Measurements from ENCODE around the gene TXNL4A. TPM values are rescaled to one million over a fixed set of nuclear protein-coding genes. Genes with fewer than 3 reads are reported as not detected.

Gene TXNL4A
- total RNA-seq, 2 experiments from 2014 or later, result 169 to 175 TPM

DNA sequence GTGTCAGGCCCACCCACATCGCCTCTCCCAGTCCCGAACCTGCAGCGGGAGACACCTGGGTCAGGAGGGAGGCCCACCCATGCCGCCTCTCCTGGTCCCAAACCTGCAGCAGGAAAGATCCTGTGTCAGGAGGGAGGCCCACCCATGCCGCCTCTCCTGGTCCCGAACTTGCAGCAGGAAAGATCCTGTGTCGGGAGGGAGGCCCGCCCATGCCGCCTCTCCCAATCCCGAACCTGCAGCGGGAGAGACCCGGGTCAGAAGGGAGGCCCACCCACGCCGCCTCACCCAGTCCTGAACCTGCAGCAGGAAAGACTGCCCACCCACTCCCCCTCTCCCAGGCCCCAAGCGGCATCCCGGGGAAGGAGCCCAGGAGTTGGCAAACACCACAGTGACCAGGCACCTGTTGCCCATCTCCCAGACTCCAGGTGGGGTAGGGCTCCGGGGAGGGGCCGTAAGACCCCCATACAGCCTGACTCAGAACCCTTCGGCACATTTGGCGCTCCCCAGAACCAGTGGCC, 44.7 kb downstream of the TXNL4A start:
- no peak for DNase-seq
- Mint-ChIP-seq H3K4me1 (ENCODE audit: low read depth) (peaks cover 29% of the 10 kb centered on the region), H3K36me3 (peaks cover 25% of the 10 kb centered on the region), H3K27me3 (no peaks in the 10 kb centered on the region), H3K9me3 (no peaks in the 10 kb centered on the region), H3K27ac (no peak overlapping the region), H3K4me3 (no peak overlapping the region)
- intact Hi-C loops (cut with micrococcal nuclease), result no loop called here
- ChIA-PET CTCF (no interaction called here), POLR2A (interaction anchor here (0.8 kb wide), 1 partner anchor 49 kb away, joined by 3 read pairs; no protein-coding TSS in a partner anchor)

DNA sequence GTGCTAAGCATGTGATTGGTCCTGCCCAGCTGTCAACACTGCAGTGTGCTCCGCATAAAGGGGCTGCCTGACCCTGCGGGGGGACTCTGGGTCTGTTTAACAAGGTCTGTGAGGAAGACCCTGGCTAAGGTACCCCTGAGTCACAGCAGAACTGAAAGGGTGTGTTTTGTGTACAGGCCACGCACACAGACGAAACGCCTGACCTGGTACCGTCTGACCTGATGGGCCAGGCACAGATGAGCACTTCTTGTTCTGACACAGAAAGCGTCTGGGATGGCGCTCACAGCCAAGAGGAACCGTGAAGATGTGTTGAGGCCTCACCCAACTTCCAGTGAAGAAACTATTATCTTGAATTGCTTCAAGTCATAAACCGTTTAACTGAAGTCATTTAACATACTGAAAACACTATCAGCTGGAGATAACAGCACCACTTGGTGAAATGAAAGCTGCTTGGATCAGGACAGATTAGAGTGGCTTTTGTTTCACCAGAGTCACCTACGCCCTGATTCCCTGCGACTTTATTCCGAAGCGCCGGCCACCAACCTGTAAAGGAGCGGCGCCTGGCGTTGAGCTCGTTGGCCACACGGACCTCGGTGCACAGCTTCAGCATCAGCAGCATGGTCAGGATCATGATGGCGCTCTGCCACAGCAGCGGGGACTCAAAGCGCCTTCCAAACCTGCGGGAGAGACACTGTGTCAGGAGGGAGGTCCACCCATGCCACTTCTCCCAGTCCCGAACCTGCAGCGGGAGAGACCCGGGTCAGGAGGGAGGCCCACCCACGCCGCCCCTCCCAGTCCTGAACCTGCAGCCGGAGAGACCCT, 45.4 kb downstream of the TXNL4A start:
- intact Hi-C loops (cut with micrococcal nuclease), result no loop called here
- H3K36me3 Mint-ChIP-seq, result peaks cover 27% of the 10 kb centered on the region
- H3K27ac Mint-ChIP-seq, result no peak overlapping the region
- ChIA-PET POLR2A (interaction anchor here (1.1 kb wide), 1 partner anchor 9 kb away, joined by 3 read pairs; the partner anchor contains the start of gene SLC66A2), CTCF (no interaction called here)
- no peaks in the 10 kb centered on the region for H3K27me3 Mint-ChIP-seq
- DNase-seq, result no peak
- H3K4me3 Mint-ChIP-seq, result no peak overlapping the region
- peaks cover 26% of the 10 kb centered on the region for H3K4me1 Mint-ChIP-seq (ENCODE audit: low read depth)
- H3K9me3 Mint-ChIP-seq, result peaks cover 4% of the 10 kb centered on the region

DNA sequence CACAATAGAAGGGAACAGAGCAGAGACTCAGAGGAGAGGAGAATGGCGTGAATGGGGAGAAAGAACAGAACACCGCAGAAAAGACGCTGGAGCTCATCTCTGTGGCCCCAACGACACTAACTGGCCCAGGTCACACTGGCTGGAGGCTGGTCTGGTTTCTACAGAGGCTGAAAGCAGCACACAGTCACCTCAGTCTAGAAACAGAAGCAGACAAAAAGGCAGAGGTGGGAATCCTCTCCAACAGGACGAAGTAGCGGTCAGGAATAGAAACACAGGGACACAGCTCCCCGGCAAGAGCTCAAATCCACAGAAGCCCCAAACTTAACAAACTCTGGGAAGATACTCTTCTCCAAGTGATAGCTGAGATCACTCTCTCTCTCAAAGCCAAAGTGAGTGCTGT, 46.2 kb downstream of the TXNL4A start:
- H3K4me3 Mint-ChIP-seq, result no peak overlapping the region
- no peak overlapping the region for H3K27ac Mint-ChIP-seq
- intact Hi-C loops (cut with micrococcal nuclease), result no loop called here
- H3K36me3 Mint-ChIP-seq, result peaks cover 34% of the 10 kb centered on the region
- DNase-seq, result no peak
- peaks cover 26% of the 10 kb centered on the region for H3K4me1 Mint-ChIP-seq (ENCODE audit: low read depth)
- ChIA-PET POLR2A (interaction anchor here (1.1 kb wide), 1 partner anchor 10 kb away, joined by 3 read pairs; the partner anchor contains the start of gene SLC66A2), CTCF (no interaction called here)
- no peaks in the 10 kb centered on the region for H3K27me3 Mint-ChIP-seq
- H3K9me3 Mint-ChIP-seq, result peaks cover 10% of the 10 kb centered on the region

GRCh38 chr18:79941473-79942119, 46.8 kb downstream of the TXNL4A start:
- Mint-ChIP-seq H3K27me3 (no peaks in the 10 kb centered on the region), H3K36me3 (peaks cover 40% of the 10 kb centered on the region), H3K4me1 (ENCODE audit: low read depth) (peaks cover 26% of the 10 kb centered on the region), H3K27ac (no peak overlapping the region), H3K9me3 (peaks cover 16% of the 10 kb centered on the region), H3K4me3 (no peak overlapping the region)
- no peak for DNase-seq
- ChIA-PET POLR2A (interaction anchor here (1.1 kb wide), 1 partner anchor 10 kb away, joined by 3 read pairs; the partner anchor contains the start of gene SLC66A2), CTCF (no interaction called here)
- intact Hi-C loops (cut with micrococcal nuclease), result no loop called here

GRCh38 chr18:79940814-79941472, 47.4 kb downstream of the TXNL4A start:
- ChIA-PET POLR2A (no interaction called here), CTCF (no interaction called here)
- H3K4me1 Mint-ChIP-seq (ENCODE audit: low read depth), result peaks cover 20% of the 10 kb centered on the region
- no peak overlapping the region for H3K4me3 Mint-ChIP-seq
- no peak for DNase-seq
- H3K9me3 Mint-ChIP-seq, result peaks cover 21% of the 10 kb centered on the region
- H3K27me3 Mint-ChIP-seq, result no peaks in the 10 kb centered on the region
- H3K36me3 Mint-ChIP-seq, result peaks cover 47% of the 10 kb centered on the region
- intact Hi-C loops (cut with micrococcal nuclease), result no loop called here
- H3K27ac Mint-ChIP-seq, result no peak overlapping the region

DNA sequence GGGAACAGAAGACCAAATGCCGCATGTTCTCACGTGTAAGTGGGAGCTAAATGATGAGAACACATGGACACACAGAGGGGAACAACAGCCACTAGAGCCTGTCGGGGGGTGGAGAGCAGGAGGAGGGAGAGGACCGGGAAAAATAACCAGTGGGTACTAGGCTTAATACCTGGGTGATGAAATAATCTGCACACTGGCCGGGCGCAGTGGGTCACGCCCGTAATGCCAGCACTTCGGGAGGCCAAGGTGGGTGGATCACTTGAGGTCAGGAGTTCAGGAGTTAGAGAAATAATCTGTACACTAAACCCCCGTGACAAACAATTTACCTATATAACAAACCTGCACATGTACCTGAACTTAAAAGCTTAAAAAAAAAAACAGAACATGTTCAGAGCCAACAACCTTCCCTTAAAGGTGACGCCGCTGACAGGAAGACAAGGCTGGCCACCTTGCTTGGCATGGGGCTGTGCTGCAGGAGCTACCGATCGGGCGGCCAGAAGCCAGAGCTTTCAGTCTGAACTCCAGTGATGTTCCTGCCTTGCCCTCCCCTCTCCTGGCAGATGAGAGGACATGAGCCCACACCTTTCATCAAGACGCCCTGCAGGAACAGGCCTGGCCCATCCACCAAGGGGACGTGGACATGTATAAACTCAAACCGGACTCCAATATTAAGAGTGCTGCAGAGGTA, 48.1 kb downstream of the TXNL4A start:
- Mint-ChIP-seq H3K36me3 (peaks cover 54% of the 10 kb centered on the region), H3K9me3 (peaks cover 28% of the 10 kb centered on the region), H3K27me3 (no peaks in the 10 kb centered on the region), H3K27ac (no peak overlapping the region), H3K4me1 (ENCODE audit: low read depth) (peaks cover 16% of the 10 kb centered on the region), H3K4me3 (no peak overlapping the region)
- ChIA-PET CTCF (no interaction called here), POLR2A (no interaction called here)
- intact Hi-C loops (cut with micrococcal nuclease), result no loop called here
- DNase-seq, result no peak

- Mint-ChIP-seq H3K36me3 (peaks cover 65% of the 10 kb centered on the region), H3K27me3 (no peaks in the 10 kb centered on the region), H3K9me3 (peaks cover 38% of the 10 kb centered on the region), H3K4me1 (ENCODE audit: low read depth) (peaks cover 5% of the 10 kb centered on the region), H3K4me3 (no peak overlapping the region), H3K27ac (no peak overlapping the region)
- intact Hi-C loops (cut with micrococcal nuclease), result no loop called here
- POLR2A ChIA-PET, result no interaction called here
- no peak for DNase-seq
- CTCF ChIA-PET, result no interaction called here
Observed at GRCh38 chr18:79939096-79939495, 49.3 kb downstream of the TXNL4A start.

DNA sequence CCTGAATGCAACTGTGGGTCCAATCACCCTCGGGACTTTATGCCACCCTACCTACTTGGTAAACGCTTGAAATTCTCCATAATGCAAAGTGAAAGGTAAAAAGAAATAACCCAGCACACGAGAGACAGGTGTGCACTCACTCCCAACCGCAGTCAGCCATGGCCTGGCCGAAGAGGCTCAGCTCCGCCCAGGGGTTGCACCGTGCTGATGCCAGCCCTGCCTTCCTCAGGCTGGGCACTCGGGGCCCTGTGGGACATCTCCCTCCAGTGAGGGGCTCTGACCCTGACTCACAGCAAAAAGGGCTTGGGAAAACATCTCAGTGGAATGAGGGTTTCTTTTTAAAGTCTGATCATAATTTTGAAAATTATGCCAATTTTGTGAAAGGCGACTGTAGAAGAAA, 50.2 kb downstream of the TXNL4A start:
- Mint-ChIP-seq H3K9me3 (peaks cover 46% of the 10 kb centered on the region), H3K27ac (no peak overlapping the region), H3K27me3 (no peaks in the 10 kb centered on the region), H3K36me3 (peaks cover 73% of the 10 kb centered on the region), H3K4me3 (no peak overlapping the region), H3K4me1 (ENCODE audit: low read depth) (peaks cover 4% of the 10 kb centered on the region)
- ChIA-PET CTCF (no interaction called here), POLR2A (no interaction called here)
- intact Hi-C loops (cut with micrococcal nuclease), result no loop called here
- no peak for DNase-seq

DNA sequence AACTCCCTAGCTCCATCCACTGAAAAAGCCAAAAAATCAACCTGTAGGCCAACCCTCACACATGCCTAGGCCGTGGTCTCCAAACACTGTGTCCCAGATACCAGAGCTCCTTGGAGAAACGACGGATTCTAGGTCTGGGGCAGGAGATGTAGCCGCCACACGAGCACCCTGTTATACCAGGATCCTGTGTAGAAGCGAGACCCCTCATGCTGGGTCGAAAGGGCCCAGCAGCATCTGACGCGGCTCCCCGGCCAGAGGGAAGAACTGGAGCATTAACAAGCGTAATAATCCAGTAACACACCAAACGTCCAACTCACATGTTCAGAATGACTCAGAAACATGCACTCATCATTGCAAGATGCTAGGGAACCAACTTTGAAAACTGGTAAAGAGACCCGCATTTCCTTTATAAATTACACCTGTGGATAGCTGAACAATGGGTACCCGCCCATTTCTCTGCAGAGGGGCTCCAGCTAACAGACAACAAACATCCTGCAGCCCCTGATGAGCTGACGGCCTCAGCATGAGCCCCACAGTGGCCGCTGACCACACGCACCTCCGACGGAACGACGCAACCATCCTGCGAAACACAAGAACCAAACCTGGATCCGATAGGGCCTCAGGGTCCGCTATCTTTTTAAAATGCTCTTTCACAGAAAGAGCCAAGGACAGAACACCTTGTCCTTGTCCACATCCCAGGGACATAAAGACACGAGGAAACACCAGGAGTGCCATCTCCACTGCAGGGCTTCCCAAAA, 51.1 kb downstream of the TXNL4A start:
- Mint-ChIP-seq H3K27ac (no peak overlapping the region), H3K9me3 (peaks cover 55% of the 10 kb centered on the region), H3K27me3 (no peaks in the 10 kb centered on the region), H3K4me3 (no peak overlapping the region), H3K4me1 (ENCODE audit: low read depth) (peaks cover 4% of the 10 kb centered on the region), H3K36me3 (peaks cover 82% of the 10 kb centered on the region)
- no peak for DNase-seq
- POLR2A ChIA-PET, result no interaction called here
- CTCF ChIA-PET, result no interaction called here
- intact Hi-C loops (cut with micrococcal nuclease), result no loop called here

- Mint-ChIP-seq H3K4me3 (no peak overlapping the region), H3K27ac (no peak overlapping the region), H3K36me3 (peaks cover 82% of the 10 kb centered on the region), H3K9me3 (peaks cover 60% of the 10 kb centered on the region), H3K4me1 (ENCODE audit: low read depth) (peaks cover 4% of the 10 kb centered on the region), H3K27me3 (no peaks in the 10 kb centered on the region)
- intact Hi-C loops (cut with micrococcal nuclease), result no loop called here
- ChIA-PET CTCF (no interaction called here), POLR2A (no interaction called here)
- DNase-seq, result no peak
Observed at GRCh38 chr18:79936641-79937040, 51.7 kb downstream of the TXNL4A start.

DNA sequence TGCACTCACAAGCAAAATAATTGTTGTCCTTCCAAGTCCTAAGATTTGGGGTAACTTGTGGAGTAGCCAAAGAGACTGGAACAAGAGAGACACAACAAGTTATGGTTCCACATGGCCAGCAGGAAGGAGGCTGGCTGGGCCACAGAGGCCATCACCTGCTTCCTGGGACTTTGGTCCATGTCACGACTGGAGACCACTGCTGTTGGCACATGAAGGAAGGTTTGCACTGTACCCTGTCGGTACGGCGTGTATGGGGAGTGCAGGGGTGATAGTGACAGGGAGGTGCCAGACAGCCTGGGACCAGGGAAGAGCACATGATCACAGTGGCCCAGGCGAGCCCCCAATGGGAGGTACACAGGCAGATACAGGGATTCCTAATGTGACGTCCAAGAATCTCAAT, 52.4 kb downstream of the TXNL4A start:
- H3K36me3 Mint-ChIP-seq, result peaks cover 88% of the 10 kb centered on the region
- ChIA-PET POLR2A (no interaction called here), CTCF (no interaction called here)
- DNase-seq, result no peak
- peaks cover 4% of the 10 kb centered on the region for H3K4me1 Mint-ChIP-seq (ENCODE audit: low read depth)
- no peaks in the 10 kb centered on the region for H3K27me3 Mint-ChIP-seq
- intact Hi-C loops (cut with micrococcal nuclease), result no loop called here
- H3K27ac Mint-ChIP-seq, result no peak overlapping the region
- H3K4me3 Mint-ChIP-seq, result no peak overlapping the region
- peaks cover 67% of the 10 kb centered on the region for H3K9me3 Mint-ChIP-seq
